Colonic mucosa (tissue), 4 donors: ENCODE results near the gene MKLN1. TPM values are rescaled to one million over a fixed set of nuclear protein-coding genes. Genes with fewer than 3 reads are reported as not detected.

Source experiments
- DNase-seq: peaks from one replicate; pipeline ENCODE4 v3.0.0-alpha.2; 2020
- H3K27ac ChIP-seq: fragments of 200-600 bp; one replicate; pipeline ENCODE4 v1.8.0; 2021
- H3K27me3 ChIP-seq: fragments of 200-600 bp; one replicate; pipeline ENCODE4 v1.8.0; 2021
- H3K36me3 ChIP-seq: fragments of 200-600 bp; one replicate; pipeline ENCODE4 v1.8.0; 2021
- H3K4me1 ChIP-seq: fragments of 200-600 bp; one replicate; pipeline ENCODE4 v1.8.0; 2021; ENCODE audit warnings: mild to moderate bottlenecking
- H3K4me3 ChIP-seq: fragments of 200-600 bp; one replicate; pipeline ENCODE4 v1.8.0; 2021
- H3K9ac ChIP-seq, 2 donors: one replicate each; pipeline ENCODE4 v1.7.0; 2013; ENCODE audit warnings: control low read depth in 2 of 2, low read depth in 2 of 2, low read length in 2 of 2
- H3K9me3 ChIP-seq: fragments of 200-600 bp; one replicate; pipeline ENCODE4 v1.8.0; 2021
- intact Hi-C: fragments of 100-400 bp; cut with DNase I; formaldehyde crosslinking; loops from one replicate; pipeline ENCODE4 v1.14.1; 2022
- total RNA-seq, 2 donors: library from RNA; stranded (reverse); fragmentation: NEBNext Ultra II Directional in 1 of 2; extraction: Animal tissue kit (Norgen Biotek cat#: 25700) in 1 of 2; gene quantifications; one replicate each; pipeline ENCODE4 v1.2.1, GENCODE V29; 2021
- TF ChIP-seq, protein P1 (sequence below): fragments of 200-600 bp; IDR thresholded peaks from one replicate; pipeline ENCODE4 v1.8.0; 2022; ENCODE audit warnings: antibody characterized with exemption, mild to moderate bottlenecking
- donor health status: healthy.
- donor health status: DM: no; HTN: no; CAD: no.
- donor health status: DM: no; HTN: no; CAD: no.

Gene MKLN1
- total RNA-seq, 2 donors from 2014 or later, result 35.1 to 48.7 TPM

GRCh38 chr7:131364767-131365344 lies 37.2 kb downstream of the MKLN1 start:
- Histone ChIP-seq H3K9ac (no peak overlapping the region), H3K4me3 (no peak overlapping the region), H3K27ac (no peak overlapping the region), H3K36me3 (no peaks in the 10 kb centered on the region), H3K9me3 (no peaks in the 10 kb centered on the region), H3K27me3 (no peaks in the 10 kb centered on the region), H3K4me1 (no peaks in the 10 kb centered on the region)
- intact Hi-C loops, result no loop called here
- DNase-seq, result no peak
- TF ChIP-seq, protein P1, sequence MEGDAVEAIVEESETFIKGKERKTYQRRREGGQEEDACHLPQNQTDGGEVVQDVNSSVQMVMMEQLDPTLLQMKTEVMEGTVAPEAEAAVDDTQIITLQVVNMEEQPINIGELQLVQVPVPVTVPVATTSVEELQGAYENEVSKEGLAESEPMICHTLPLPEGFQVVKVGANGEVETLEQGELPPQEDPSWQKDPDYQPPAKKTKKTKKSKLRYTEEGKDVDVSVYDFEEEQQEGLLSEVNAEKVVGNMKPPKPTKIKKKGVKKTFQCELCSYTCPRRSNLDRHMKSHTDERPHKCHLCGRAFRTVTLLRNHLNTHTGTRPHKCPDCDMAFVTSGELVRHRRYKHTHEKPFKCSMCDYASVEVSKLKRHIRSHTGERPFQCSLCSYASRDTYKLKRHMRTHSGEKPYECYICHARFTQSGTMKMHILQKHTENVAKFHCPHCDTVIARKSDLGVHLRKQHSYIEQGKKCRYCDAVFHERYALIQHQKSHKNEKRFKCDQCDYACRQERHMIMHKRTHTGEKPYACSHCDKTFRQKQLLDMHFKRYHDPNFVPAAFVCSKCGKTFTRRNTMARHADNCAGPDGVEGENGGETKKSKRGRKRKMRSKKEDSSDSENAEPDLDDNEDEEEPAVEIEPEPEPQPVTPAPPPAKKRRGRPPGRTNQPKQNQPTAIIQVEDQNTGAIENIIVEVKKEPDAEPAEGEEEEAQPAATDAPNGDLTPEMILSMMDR, result no peak

- Histone ChIP-seq H3K4me1 (no peaks in the 10 kb centered on the region), H3K4me3 (no peak overlapping the region)
- intact Hi-C loops, result no loop called here
Measured at GRCh38 chr7:131365838-131366237, 38.2 kb downstream of the MKLN1 start.

DNA sequence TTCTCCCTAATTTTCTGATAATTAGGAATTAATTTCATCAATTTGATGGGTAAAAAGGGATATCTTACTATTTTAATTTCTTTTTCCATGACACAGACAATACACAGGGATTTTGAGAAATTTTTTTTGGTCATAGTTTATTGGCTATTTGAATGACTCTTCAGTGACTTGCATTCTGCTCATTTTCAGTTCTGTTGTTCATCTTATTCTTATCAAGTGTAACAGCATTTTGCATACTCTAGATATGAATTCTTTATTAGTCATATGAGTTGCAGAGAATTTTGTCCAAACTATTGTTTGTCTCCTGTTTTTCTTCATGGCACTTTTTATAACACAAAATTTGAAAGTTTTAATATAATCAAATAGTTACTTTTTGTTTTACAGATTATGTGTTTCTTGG lies 41.7 kb downstream of the MKLN1 start:
- H3K27ac ChIP-seq, result no peak overlapping the region
- H3K4me3 ChIP-seq, result no peak overlapping the region
- no peaks in the 10 kb centered on the region for H3K36me3 ChIP-seq
- TF ChIP-seq, protein P1, result no peak
- intact Hi-C loops, result no loop called here
- no peaks in the 10 kb centered on the region for H3K27me3 ChIP-seq
- DNase-seq, result no peak
- no peaks in the 10 kb centered on the region for H3K9me3 ChIP-seq
- no peaks in the 10 kb centered on the region for H3K4me1 ChIP-seq
- H3K9ac ChIP-seq, result no peak overlapping the region

More at GRCh38 chr7:131365838-131366237, 38.2 kb downstream of the MKLN1 start:
- TF ChIP-seq, protein P1, result no peak
- Histone ChIP-seq H3K36me3 (no peaks in the 10 kb centered on the region), H3K27ac (no peak overlapping the region), H3K27me3 (no peaks in the 10 kb centered on the region), H3K9me3 (no peaks in the 10 kb centered on the region), H3K9ac (no peak overlapping the region)
- no peak for DNase-seq

DNA sequence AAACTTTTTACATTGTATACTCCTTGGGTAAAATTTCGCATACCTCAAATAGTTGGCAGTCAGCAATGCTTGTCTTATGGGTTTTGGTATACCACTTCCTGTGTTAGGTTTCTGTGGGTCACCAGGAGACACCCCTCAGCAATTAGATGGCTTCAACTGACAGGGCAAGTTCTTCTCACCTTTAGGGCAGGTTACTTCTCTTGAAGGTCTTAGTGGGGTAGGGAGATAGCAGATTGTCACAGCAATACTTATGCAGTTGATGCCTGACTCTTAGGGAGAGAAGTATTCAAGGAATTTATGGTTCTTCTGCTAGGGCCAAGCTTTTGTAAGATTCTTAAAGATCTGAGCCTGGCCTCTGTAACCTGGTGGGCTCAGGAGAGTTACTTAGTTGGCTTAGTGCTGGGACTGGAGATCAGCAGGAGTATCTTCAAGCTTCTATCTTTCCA lies 42.9 kb downstream of the MKLN1 start:
- intact Hi-C loops, result no loop called here
- TF ChIP-seq, protein P1, result no peak
- H3K4me1 ChIP-seq, result no peaks in the 10 kb centered on the region
- no peak overlapping the region for H3K27ac ChIP-seq
- H3K36me3 ChIP-seq, result no peaks in the 10 kb centered on the region
- no peak for DNase-seq
- no peak overlapping the region for H3K9ac ChIP-seq
- H3K9me3 ChIP-seq, result no peaks in the 10 kb centered on the region
- no peak overlapping the region for H3K4me3 ChIP-seq
- H3K27me3 ChIP-seq, result no peaks in the 10 kb centered on the region

DNA sequence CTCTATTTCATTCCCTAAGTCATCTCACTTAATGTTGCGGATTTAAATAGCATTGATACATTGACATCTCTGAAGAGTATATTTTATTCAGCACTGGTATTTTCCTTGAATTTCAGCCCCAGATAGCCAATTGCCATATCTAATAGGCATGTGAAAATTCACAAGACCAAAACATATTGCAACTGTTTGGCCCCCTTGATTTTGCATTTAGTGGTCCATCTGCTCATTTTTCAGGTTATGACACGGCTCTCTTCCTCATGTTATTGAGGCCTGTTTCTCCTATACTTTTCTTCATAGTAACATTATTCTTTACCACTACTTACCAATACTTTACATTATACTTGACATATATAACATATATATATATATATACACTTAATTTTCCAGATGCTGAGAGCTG lies 43.7 kb downstream of the MKLN1 start:
- no peaks in the 10 kb centered on the region for H3K27me3 ChIP-seq
- H3K4me3 ChIP-seq, result no peak overlapping the region
- no peaks in the 10 kb centered on the region for H3K9me3 ChIP-seq
- H3K27ac ChIP-seq, result no peak overlapping the region
- intact Hi-C loops, result no loop called here
- no peak for DNase-seq
- TF ChIP-seq, protein P1, result no peak
- no peaks in the 10 kb centered on the region for H3K36me3 ChIP-seq
- no peak overlapping the region for H3K9ac ChIP-seq
- no peaks in the 10 kb centered on the region for H3K4me1 ChIP-seq
